Type B pancreatic cell (in vitro differentiated cells): ENCODE results near the gene ATXN2. TPM values are rescaled to one million over a fixed set of nuclear protein-coding genes. Genes with fewer than 3 reads are reported as not detected.

Source experiments
- DNase-seq: peaks from one replicate; pipeline ENCODE4 v3.0.0; 2021; ENCODE audit warnings: mixed read lengths; ENCODE audit not compliant: unreplicated experiment; ENCODE audit errors: extremely low spot score
- H3K27ac Mint-ChIP-seq: 2 replicates; pipeline ENCODE4 v1.8.0; 2021; ENCODE audit warnings: mild to moderate bottlenecking, mixed read lengths
- H3K27me3 Mint-ChIP-seq: 2 replicates; pipeline ENCODE4 v1.8.0; 2021; ENCODE audit warnings: mixed read lengths
- H3K36me3 Mint-ChIP-seq: 2 replicates; pipeline ENCODE4 v1.8.0; 2021; ENCODE audit warnings: mixed read lengths
- H3K4me1 Mint-ChIP-seq: one replicate; pipeline ENCODE4 v1.8.0; 2021; ENCODE audit warnings: mixed read lengths; ENCODE audit not compliant: unreplicated experiment
- H3K4me3 Mint-ChIP-seq: 2 replicates; pipeline ENCODE4 v1.8.0; 2021; ENCODE audit warnings: mild to moderate bottlenecking, mixed read lengths
- H3K9me3 Mint-ChIP-seq: 2 replicates; pipeline ENCODE4 v1.8.0; 2021; ENCODE audit warnings: mixed read lengths
- total RNA-seq: library from RNA; stranded (reverse); gene quantifications from 2 replicates; pipeline ENCODE4 v1.2.1, GENCODE V29; 2021; ENCODE audit warnings: low replicate concordance
- TF ChIP-seq, protein P1 (sequence below): fragments of 200-600 bp; sonication (generic); conservative IDR thresholded peaks from 2 replicates; pipeline ENCODE4 v1.5.0; 2021; ENCODE audit warnings: antibody characterized with exemption, mild to moderate bottlenecking

ATXN2 gene
- total RNA-seq, 1 donor from 2014 or later = 80.9 TPM

GRCh38 chr12:111435661-111436201 is 163.4 kb downstream of the ATXN2 start:
- no peak for DNase-seq
- Mint-ChIP-seq H3K9me3 (no peaks in the 10 kb centered on the region), H3K4me1 (peaks cover 25% of the 10 kb centered on the region), H3K27me3 (peaks cover 4% of the 10 kb centered on the region), H3K36me3 (no peaks in the 10 kb centered on the region), H3K27ac (peak overlapping the region; percentile 46), H3K4me3 (no peak overlapping the region)
- TF ChIP-seq, protein P1, sequence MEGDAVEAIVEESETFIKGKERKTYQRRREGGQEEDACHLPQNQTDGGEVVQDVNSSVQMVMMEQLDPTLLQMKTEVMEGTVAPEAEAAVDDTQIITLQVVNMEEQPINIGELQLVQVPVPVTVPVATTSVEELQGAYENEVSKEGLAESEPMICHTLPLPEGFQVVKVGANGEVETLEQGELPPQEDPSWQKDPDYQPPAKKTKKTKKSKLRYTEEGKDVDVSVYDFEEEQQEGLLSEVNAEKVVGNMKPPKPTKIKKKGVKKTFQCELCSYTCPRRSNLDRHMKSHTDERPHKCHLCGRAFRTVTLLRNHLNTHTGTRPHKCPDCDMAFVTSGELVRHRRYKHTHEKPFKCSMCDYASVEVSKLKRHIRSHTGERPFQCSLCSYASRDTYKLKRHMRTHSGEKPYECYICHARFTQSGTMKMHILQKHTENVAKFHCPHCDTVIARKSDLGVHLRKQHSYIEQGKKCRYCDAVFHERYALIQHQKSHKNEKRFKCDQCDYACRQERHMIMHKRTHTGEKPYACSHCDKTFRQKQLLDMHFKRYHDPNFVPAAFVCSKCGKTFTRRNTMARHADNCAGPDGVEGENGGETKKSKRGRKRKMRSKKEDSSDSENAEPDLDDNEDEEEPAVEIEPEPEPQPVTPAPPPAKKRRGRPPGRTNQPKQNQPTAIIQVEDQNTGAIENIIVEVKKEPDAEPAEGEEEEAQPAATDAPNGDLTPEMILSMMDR = no peak

DNA sequence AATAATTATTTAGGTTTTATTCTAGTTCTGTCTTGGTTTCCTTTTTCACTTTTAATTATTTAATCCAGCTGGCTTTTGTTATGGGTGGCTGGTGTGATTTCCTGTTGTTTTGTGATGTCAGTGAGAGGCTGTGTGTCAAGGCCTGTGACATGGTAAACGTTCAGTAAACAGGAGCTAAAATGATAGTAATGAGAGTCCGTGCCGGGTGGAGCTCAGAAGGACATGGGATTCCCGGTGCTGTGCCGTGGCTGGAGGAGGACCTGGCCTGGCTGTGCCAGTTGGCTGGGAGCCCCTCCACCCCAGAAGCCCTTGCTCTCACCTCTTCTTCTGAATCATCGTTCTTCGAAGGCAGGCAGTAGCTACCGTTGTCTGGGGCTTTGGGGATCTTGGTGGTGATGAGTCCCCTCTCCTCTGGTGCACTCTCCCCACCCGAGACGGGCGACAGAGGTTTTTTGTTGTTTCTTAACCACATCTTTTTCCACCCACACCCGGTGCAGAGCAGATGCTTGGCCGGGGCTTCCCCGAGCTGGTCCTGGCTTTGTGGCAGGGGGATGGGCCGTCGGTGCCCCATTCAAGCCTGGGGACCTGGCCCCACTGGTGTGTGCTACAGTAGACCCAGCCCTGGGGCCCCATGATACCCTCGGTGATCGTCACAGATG is 164.3 kb downstream of the ATXN2 start:
- TF ChIP-seq, protein P1 = no peak
- DNase-seq = no peak

DNA sequence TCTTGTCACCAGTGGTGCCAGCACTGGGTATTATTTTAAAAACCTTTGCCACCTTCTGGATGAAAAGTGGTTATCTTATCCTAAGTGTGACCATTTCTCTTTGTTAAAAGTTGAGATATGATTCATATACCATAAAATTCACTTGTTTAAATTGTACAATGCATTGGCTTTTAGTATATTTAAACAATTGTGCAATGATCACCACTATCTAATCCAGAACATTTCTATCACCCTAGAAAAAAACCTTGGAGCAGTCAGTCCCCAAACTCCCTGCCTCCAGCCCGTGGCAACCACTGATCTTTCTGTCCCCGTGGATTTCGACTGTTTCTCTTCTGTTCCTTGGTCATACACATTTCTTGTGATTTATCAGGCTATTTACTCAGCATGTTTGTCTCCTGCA is 165.1 kb downstream of the ATXN2 start:
- Mint-ChIP-seq H3K27ac (peak overlapping the region; percentile 12), H3K9me3 (no peaks in the 10 kb centered on the region), H3K4me1 (peaks cover 25% of the 10 kb centered on the region), H3K36me3 (no peaks in the 10 kb centered on the region), H3K4me3 (no peak overlapping the region), H3K27me3 (peaks cover 4% of the 10 kb centered on the region)
- TF ChIP-seq, protein P1 = no peak
- DNase-seq = no peak

More for the DNA sequence above, 164.3 kb downstream of the ATXN2 start:
- H3K9me3 Mint-ChIP-seq = no peaks in the 10 kb centered on the region
- peaks cover 4% of the 10 kb centered on the region for H3K27me3 Mint-ChIP-seq
- H3K36me3 Mint-ChIP-seq = no peaks in the 10 kb centered on the region
- H3K4me1 Mint-ChIP-seq = peaks cover 25% of the 10 kb centered on the region
- H3K27ac Mint-ChIP-seq = peak overlapping the region; percentile 12
- H3K4me3 Mint-ChIP-seq = no peak overlapping the region

- H3K36me3 Mint-ChIP-seq = no peaks in the 10 kb centered on the region
- H3K4me3 Mint-ChIP-seq = no peak overlapping the region
- peaks cover 19% of the 10 kb centered on the region for H3K4me1 Mint-ChIP-seq
- H3K27me3 Mint-ChIP-seq = peaks cover 4% of the 10 kb centered on the region
- no peak for DNase-seq
- peak overlapping the region; percentile 37 for H3K27ac Mint-ChIP-seq
- H3K9me3 Mint-ChIP-seq = no peaks in the 10 kb centered on the region
- TF ChIP-seq, protein P1 = no peak
Measured at GRCh38 chr12:111431772-111432171, 167.3 kb downstream of the ATXN2 start.

GRCh38 chr12:111430433-111431353 is 168.4 kb downstream of the ATXN2 start:
- Mint-ChIP-seq H3K36me3 (no peaks in the 10 kb centered on the region), H3K27me3 (peaks cover 4% of the 10 kb centered on the region), H3K9me3 (no peaks in the 10 kb centered on the region), H3K27ac (no peak overlapping the region), H3K4me1 (peaks cover 19% of the 10 kb centered on the region), H3K4me3 (no peak overlapping the region)
- TF ChIP-seq, protein P1 = no peak
- DNase-seq = no peak
